Fibroblast of lung (primary cell): ENCODE data around the gene SMIM31. TPM values are rescaled to one million over a fixed set of nuclear protein-coding genes. Genes with fewer than 3 reads are reported as not detected.

ENCODE experiments used
- DNase-seq, 2 donors: peaks; one replicate each; pipeline versions ENCODE4 v3.0.0 to v3.0.0-alpha.2; 2010; ENCODE audit warnings: low read depth in 2 of 2
- H2AFZ ChIP-seq: 2 replicates; pipeline ENCODE4 v1.5.1; 2012; ENCODE audit warnings: low read length, control low read depth, inconsistent platforms
- H3K27ac ChIP-seq: 2 replicates; pipeline ENCODE4 v1.5.1; 2011; ENCODE audit warnings: low read length, control low read depth; ENCODE audit not compliant: insufficient read depth
- H3K27me3 ChIP-seq: 2 replicates; pipeline ENCODE4 v1.5.1; 2011; ENCODE audit warnings: mild to moderate bottlenecking, low read length; ENCODE audit not compliant: control insufficient read depth, insufficient read depth
- H3K36me3 ChIP-seq: 2 replicates; pipeline ENCODE4 v1.5.1; 2011; ENCODE audit warnings: low read length; ENCODE audit not compliant: control insufficient read depth, insufficient read depth
- H3K4me1 ChIP-seq: 2 replicates; pipeline ENCODE4 v1.5.1; 2011; ENCODE audit warnings: low read length; ENCODE audit not compliant: control insufficient read depth, insufficient read depth; ENCODE audit errors: extremely low read depth
- H3K4me2 ChIP-seq: 2 replicates; pipeline ENCODE4 v1.5.1; 2011; ENCODE audit warnings: low read length, control low read depth; ENCODE audit not compliant: insufficient read depth; ENCODE audit errors: extremely low read depth
- H3K4me3 ChIP-seq, 4 experiments: fragments of 200-600 bp in 1 of 4; sonication (generic) in 1 of 4; replicated peaks in 1 of 4; 2 replicates each; pipeline ENCODE4 v1.5.1; 2011 to 2016; ENCODE audit warnings: low read length in 4 of 4, low read depth in 3 of 4, mild to moderate bottlenecking in 3 of 4, control low read depth in 2 of 4, inconsistent platforms in 1 of 4, mixed read lengths in 1 of 4; ENCODE audit not compliant: insufficient read depth in 1 of 4; ENCODE audit errors: control extremely low read depth in 1 of 4
- H3K79me2 ChIP-seq: 2 replicates; pipeline ENCODE4 v1.5.1; 2012; ENCODE audit warnings: mild to moderate bottlenecking, low read length, inconsistent platforms; ENCODE audit not compliant: control insufficient read depth, insufficient read depth
- H3K9ac ChIP-seq: 2 replicates; pipeline ENCODE4 v1.5.1; 2011; ENCODE audit warnings: mild to moderate bottlenecking, low read length, control low read depth; ENCODE audit not compliant: insufficient read depth
- H3K9me3 ChIP-seq: 2 replicates; pipeline ENCODE4 v1.5.1; 2012; ENCODE audit warnings: low read depth, low read length; ENCODE audit not compliant: control insufficient read depth, insufficient read depth
- H4K20me1 ChIP-seq: 2 replicates; pipeline ENCODE4 v1.5.1; 2011; ENCODE audit warnings: low read length; ENCODE audit not compliant: control insufficient read depth, insufficient read depth; ENCODE audit errors: extremely low read depth
- CTCF ChIP-seq, 2 donors: IDR thresholded peaks in 1 of 2; conservative IDR thresholded peaks in 1 of 2; 1 replicate in 1 of 2; 2 replicates in 1 of 2; pipeline ENCODE4 v1.5.1; 2011 to 2012; ENCODE audit warnings: low read length in 2 of 2, control low read depth in 1 of 2, inconsistent platforms in 1 of 2, low read depth in 1 of 2, mild to moderate bottlenecking in 1 of 2
- EZH2 ChIP-seq: IDR thresholded peaks from 2 replicates; pipeline ENCODE4 v1.5.1; 2012; ENCODE audit warnings: low read length, control low read depth, mild to moderate bottlenecking; ENCODE audit errors: missing control alignments
- polyA plus RNA-seq, 2 donors: library from polyadenylated mRNA; depleted of rRNA in 1 of 2; stranded (reverse) in 1 of 2; unstranded in 1 of 2; fragments of >200 nt; gene quantifications; 2 replicates each; pipeline ENCODE4 v1.2.1, GENCODE V29; 2011 to 2012; ENCODE audit warnings: missing spikeins in 1 of 2
- total RNA-seq: library from RNA; depleted of rRNA; stranded (reverse); fragments of >200 nt; gene quantifications from 2 replicates; pipeline ENCODE4 v1.2.1, GENCODE V29; 2014

Gene SMIM31
- total and polyA plus RNA-seq, 2 donors (not counting 1 experiment from before 2014, with no cell fraction given) = not detected

DNA sequence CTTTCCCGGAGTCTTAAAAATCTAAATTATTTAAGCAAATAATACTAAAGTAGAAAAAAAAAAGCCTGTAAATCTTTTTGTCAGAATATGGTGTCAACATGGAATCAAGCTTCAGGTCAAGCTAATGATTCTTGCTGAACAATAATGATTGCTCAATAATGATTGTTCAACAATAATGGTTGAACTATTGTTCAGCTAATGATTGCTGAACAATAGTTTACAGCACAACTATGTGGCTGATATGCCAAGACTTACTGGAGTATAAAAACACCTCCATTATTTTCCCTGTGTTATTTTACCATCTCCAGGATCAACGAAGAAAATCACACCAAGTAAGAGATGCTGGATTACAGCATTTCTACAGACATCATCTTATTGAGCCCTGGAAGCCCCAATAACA, 35.1 kb upstream of the SMIM31 start:
- no peak overlapping the region for H2AFZ ChIP-seq
- no peak for DNase-seq
- H3K27ac ChIP-seq = no peak overlapping the region
- no peaks in the 10 kb centered on the region for H3K9me3 ChIP-seq
- H4K20me1 ChIP-seq = no peaks in the 10 kb centered on the region
- no peaks in the 10 kb centered on the region for H3K79me2 ChIP-seq
- H3K9ac ChIP-seq = no peak overlapping the region
- H3K27me3 ChIP-seq = no peaks in the 10 kb centered on the region
- no peak overlapping the region for H3K4me2 ChIP-seq
- no peak for TF ChIP-seq EZH2
- TF ChIP-seq CTCF (conservative IDR thresholded peaks at IDR 0.05 in 1 of 2, IDR thresholded peaks at IDR 0.05 in 1 of 2; ENCODE audit: low read depth in 1 of 2, low read length in 2 of 2) = no peak
- H3K4me3 ChIP-seq = no peak overlapping the region
- H3K36me3 ChIP-seq = no peaks in the 10 kb centered on the region
- no peaks in the 10 kb centered on the region for H3K4me1 ChIP-seq

GRCh38 chr4:164725066-164725465, 28.9 kb upstream of the SMIM31 start:
- TF ChIP-seq CTCF (conservative IDR thresholded peaks at IDR 0.05 in 1 of 2, IDR thresholded peaks at IDR 0.05 in 1 of 2; ENCODE audit: low read depth in 1 of 2, low read length in 2 of 2) (no peak), EZH2 (no peak)
- Histone ChIP-seq H3K79me2 (no peaks in the 10 kb centered on the region), H3K27ac (no peak overlapping the region), H3K27me3 (no peaks in the 10 kb centered on the region), H3K36me3 (no peaks in the 10 kb centered on the region), H3K4me1 (no peaks in the 10 kb centered on the region), H3K9ac (no peak overlapping the region), H3K9me3 (no peaks in the 10 kb centered on the region), H2AFZ (no peak overlapping the region), H4K20me1 (no peaks in the 10 kb centered on the region), H3K4me2 (no peak overlapping the region), H3K4me3 (no peak overlapping the region)
- no peak for DNase-seq

- Histone ChIP-seq H3K4me2 (no peak overlapping the region), H3K4me1 (no peaks in the 10 kb centered on the region), H4K20me1 (no peaks in the 10 kb centered on the region), H3K9ac (no peak overlapping the region), H3K27ac (no peak overlapping the region), H3K4me3 (no peak overlapping the region), H2AFZ (no peak overlapping the region), H3K27me3 (no peaks in the 10 kb centered on the region), H3K79me2 (no peaks in the 10 kb centered on the region), H3K9me3 (no peaks in the 10 kb centered on the region), H3K36me3 (no peaks in the 10 kb centered on the region)
- TF ChIP-seq EZH2 (no peak), CTCF (conservative IDR thresholded peaks at IDR 0.05 in 1 of 2, IDR thresholded peaks at IDR 0.05 in 1 of 2; ENCODE audit: low read depth in 1 of 2, low read length in 2 of 2) (no peak)
- DNase-seq = no peak
Measured at GRCh38 chr4:164730705-164731393, 23.1 kb upstream of the SMIM31 start.
